ENCODE results near the gene USP4.
"Not testable (repeated sequence)": the region's sequence is repeated elsewhere in the genome, so short reads cannot be mapped to it uniquely, and the experiment has no call there.

USP4 gene

GRCh38 chr3:49349348-49350114 lies 9.7 kb upstream of the USP4 start:
- no peak for DNase-seq

DNA sequence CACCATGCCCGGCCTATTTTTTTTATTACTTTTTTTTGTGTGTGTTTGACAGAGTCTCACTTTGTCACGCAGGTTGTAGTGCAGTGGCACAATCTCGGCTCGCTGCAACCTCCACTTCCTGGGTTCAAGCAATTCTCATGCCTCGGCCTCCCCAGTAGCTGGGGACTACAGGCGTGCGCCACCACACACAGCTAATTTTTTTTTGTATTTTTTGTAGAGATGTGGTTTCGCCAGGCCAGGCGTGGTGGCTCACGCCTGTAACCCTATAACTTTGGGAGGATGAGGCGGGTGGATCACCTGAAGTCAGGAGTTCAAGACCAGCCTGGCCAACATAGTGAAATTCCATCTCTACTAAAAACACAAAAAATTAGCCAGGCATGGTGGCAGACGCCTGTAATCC lies 8.5 kb upstream of the USP4 start:
- DNase-seq, result not testable (repeated sequence)

DNA sequence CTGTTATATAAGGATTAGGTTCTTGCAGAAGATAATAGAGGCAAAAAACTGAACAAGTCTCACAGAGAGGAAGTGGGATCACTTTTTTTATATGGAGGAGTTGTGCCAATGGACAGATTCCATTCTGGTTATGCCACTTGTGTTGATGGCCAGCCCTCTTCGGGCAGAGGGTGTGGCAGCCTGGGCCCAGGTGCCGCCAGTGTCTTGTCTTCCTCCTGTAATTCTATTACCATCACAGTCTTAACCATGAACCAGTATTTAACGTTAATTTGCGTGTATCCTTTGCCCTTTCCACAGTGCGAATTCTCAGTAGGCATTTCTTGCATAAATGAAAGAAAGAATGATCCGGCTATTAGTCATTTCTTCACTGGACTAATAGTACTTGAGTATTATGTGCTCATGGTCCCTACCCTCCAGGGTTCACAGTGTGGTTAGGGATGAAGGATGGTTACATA lies 7.0 kb upstream of the USP4 start:
- peak; percentile 58 for DNase-seq

DNA sequence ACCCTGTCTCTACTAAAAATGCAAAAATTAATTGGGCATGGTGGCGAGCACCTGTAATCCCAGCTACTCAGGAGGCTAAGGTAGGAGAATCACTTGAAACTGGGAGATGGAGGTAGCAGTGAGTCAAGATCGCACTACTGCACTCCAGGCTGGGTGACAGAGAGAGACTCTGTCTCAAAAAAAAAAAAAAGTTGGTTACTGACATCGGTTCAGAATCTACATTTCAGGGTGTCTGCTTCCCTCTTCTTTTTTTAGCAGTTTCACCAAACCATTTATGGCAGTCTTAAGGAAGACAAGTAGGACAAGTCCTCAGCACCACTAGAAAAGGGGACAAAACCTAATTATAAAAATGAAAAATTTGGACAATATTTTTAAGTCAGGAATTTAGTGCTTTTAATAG lies 3.3 kb upstream of the USP4 start:
- peak; percentile 93 for DNase-seq

DNA sequence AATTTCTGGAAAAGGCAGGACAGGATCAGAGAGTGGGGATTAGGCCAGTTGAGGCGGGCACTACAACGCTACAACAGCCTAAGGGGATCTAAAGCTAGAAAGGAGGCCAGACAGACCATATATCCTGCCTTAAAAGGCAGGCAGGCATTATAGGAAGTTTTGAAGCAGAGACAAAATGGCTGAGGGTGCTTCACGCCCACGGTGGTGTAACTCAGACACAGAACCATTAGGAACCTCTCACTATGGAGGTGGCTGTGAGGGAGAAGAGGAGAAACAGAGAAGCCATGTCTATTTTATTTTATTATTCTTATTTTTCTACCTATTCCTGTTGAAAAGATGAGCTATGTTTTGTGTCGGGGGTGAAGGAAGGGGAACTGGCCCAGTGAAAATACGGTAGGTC lies 2.1 kb upstream of the USP4 start:
- no peak for DNase-seq

DNA sequence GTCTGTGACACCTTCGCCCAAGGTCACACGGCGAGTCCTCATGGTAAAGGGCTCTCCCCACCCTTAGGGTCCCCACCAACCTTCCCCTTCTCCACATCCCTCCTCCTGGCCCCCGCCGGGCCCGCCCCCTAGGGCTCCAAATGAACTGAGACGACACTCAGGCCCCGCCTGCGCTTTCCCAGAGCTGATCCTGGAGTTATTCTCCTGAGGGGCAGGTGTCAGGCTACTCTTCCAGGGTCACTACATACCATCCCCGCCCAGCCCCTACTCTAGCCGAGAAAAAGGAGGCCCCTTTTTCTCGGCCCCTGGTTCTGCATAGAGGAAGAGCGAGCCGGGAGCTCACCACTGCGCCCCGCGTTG lies 292 bp downstream of the USP4 start:
- DNase-seq, result no peak

DNA sequence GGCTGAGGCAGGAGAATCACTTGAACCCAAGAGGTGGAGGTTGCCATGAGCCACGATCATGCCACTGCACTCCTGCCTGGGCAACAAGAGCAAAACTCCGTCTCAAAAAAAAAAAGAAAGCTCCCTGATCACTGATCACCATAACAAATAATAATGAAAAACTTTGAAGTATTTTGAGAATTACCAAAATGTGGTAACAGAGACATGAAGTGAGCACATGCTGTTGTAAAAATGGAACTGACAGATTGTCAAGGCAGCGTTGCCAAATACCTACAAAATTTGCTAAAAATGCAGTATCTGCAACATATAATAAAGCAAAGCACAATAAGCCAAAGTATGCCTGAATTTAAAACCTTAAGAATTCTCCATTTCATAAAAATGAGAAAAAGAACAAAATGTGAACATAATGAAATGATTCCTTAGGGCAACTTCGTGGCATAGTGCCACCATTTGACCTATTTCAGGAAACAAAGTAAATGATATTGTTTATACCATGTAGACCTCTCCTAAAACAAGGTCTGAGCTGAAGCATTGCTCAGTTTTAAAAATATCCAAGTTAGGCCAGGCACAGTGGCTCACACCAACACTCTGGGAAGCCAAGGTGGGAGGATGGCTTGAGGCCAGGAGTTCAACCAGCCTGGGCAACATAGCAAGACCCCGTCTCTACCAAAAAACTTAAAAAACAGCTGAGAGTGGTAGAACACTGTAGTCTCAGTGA lies 5.8 kb downstream of the USP4 start:
- DNase-seq, result no peak

DNA sequence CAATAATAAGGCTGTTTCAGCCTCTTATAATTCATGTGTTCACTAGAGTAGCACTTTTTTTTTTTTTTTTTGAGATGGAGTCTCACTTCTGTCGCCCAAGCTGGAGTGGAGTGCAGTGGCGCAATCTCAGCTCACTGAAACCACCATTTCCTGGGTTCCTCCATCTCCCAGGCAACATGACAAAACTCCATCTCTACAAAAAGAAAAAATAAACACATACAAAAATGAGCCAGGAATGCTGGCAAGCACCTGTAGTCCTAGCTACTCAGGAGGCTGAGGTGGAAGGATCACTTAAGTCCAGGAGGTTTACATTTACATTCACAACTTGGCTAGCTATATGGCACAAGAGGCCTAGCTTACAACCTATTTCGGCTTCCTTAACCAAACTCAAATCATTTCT lies 6.8 kb downstream of the USP4 start:
- DNase-seq, result peak; percentile 87

GRCh38 chr3:49329186-49329585 lies 10.7 kb downstream of the USP4 start:
- DNase-seq, result no peak

- DNase-seq, result not testable (repeated sequence)
These were observed 11.5 kb downstream of the USP4 start for GRCh38 chr3:49328350-49328749.

DNA sequence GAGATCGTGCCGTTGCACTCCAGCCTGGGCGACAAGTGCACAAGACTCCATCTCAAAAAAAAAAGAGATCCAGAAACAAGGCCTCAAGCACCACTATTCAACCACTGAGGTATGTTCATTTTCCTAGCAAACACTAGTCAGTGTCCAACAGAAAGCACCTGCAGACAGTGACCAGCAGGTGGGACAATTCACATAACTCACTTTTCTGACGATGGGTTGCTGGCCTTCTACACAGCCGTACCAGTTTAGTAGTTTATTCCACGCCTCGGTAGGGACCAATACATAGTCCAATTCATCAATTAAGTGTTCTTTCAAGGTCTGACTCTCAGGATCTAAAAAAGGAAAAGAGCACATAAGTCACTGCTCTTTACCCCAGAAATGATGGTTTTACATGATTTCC lies 12.4 kb downstream of the USP4 start:
- DNase-seq, result no peak

GRCh38 chr3:49324768-49325167 lies 15.1 kb downstream of the USP4 start:
- no peak for DNase-seq

- no peak for DNase-seq
These were observed 23.0 kb downstream of the USP4 start for GRCh38 chr3:49316696-49317457.

- no peak for DNase-seq
These were observed 25.8 kb downstream of the USP4 start for GRCh38 chr3:49313896-49314688.

- DNase-seq, result no peak
These were observed 28.6 kb downstream of the USP4 start for GRCh38 chr3:49311283-49311682.

GRCh38 chr3:49310677-49311076 lies 29.2 kb downstream of the USP4 start:
- DNase-seq, result no peak

DNA sequence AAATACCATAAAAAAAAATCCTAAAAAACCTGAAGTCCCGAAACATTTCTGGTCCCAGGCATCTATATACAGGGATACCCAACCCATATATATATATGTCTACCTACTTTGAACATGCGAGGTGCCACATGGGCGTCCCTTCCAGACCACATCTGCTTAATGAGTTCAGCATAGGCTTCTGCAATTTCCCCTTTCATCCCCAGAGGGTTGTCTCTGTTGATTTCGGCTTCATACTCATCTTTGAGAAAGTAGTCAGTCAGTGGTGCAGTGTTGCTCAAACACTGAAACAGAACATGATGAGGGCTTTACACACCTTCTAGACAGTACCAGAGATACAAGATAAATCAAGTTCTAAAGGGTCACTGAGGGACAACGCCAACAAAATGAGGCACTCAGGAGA lies 34.2 kb downstream of the USP4 start:
- DNase-seq, result no peak

DNA sequence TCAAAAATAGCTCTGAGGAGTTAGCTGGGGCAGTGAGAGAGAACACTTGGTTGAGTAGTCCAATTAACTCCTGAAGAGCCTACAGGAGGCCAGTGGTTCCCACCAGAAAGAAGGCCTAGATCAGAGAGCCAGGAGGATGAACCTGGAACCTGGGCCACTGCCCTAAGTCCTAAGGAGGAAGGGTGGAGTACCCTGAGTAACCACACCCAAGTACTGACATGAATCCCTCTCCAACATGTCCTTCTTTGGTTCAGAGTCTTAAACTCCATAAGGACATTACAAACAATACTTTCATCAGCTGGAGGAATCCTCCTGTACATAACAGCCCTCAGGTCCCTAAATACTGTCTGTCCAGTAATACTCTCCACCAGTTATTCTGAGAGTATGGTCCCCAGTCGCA lies 37.2 kb downstream of the USP4 start:
- no peak for DNase-seq

- no peak for DNase-seq
These were observed 39.3 kb downstream of the USP4 start for GRCh38 chr3:49300595-49300994.

DNA sequence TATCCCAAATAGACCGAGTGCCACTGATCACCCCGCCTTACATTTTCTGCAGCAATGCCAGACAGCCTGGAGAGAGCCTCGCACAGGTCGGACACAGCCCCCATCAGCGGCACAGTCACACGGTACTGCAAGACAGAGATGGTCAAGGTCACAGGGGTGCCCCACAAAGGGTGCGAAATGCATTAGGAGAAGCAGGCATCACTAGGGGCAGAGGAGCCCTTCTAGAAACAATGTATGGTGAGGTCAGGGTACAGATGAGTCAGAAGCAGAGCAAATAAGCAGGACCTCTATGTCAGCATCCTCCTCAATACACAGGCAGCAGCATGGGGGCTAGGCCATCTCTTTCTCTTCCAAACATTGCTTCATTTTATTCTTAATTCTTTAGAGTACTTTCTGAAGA lies 41.3 kb downstream of the USP4 start:
- DNase-seq, result no peak

- DNase-seq, result no peak
These were observed 43.0 kb downstream of the USP4 start for GRCh38 chr3:49296781-49297411.

- peak; percentile 35 for DNase-seq
These were observed 44.3 kb downstream of the USP4 start for GRCh38 chr3:49295489-49296058.

All from MV-4-11 (cell line).